HG02973 (cell line): ENCODE measurements around the gene COL24A1.
"Not testable (repeated sequence)": the region's sequence is repeated elsewhere in the genome, so short reads cannot be mapped to it uniquely, and the experiment has no call there.

Experiments used
- ATAC-seq: cut with Tn5 transposase; IDR thresholded peaks from one replicate; pipeline ENCODE4 v1.9.1; 2021; ENCODE audit warnings: moderate library complexity; ENCODE audit not compliant: unreplicated experiment

COL24A1 gene

DNA sequence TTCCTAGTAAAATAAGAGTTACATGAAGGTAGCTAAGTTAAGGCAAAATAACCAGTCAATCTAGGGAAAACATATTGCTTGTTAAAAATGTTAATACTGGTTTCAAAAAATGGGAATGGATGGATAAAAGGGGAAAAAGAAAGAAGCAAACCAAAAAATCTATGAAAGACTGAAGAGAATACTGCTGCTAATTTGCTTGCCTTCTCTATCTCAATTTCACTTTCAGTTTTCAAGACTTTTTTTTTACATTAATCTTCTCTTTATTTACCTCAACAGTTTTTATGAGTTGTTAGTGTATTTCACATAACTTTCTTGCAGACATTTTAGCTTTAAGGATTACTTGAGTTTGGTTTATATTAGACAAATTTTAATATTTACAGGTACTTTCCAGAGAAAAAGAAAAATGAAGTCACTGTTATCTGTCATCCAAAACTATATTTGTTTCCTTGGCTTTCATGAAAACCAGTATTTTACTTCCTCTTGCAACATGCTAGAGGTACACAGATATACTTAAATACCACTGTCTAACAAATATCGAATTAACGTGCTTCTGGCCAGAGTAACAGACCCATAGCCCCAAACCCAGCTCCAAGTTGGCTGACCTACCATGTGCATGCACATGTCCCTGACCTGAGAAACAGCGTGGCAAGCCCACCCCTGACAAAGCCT, 70.7 kb downstream of the COL24A1 start:
- no peak for ATAC-seq

DNA sequence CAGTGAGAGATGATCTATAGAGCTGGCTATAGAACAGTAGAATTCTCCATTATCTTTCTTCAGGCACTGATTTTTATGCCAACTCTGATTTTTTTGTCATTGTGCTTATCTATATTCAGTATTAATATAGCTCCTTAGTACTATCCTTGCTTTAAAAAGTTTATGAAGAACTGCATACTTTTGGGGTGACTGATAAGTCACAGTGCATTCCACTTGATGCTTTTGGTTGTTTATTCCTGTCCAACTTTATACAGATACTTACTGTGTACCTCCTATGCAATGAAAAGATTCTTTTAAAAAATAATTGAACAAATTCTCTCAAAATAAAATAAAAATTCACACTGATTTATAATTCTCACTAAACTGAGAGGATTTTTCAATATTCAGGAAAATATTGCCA, 71.6 kb downstream of the COL24A1 start:
- ATAC-seq, result no peak

GRCh38 chr1:86082183-86082582, 74.4 kb downstream of the COL24A1 start:
- peak; percentile 58 for ATAC-seq

DNA sequence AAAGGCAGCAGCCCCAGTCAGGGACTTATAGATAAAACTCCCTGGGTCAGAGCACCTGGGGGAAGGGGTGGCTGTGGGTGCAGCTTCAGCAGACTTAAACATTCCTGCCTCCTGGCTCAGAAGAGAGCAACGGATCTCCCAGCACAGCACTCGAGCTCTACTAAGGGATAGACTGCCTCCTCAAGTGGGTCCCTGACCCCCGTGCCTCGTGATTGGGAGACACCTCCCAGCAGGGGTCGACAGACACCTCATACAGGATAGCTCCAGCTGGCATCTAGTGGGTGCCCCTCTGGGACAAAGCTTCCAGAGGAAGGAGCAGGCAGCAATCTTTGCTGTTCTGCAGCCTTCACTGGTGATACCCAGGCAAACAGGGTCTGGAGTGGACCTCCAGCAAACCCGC, 84.1 kb downstream of the COL24A1 start:
- ATAC-seq, result not testable (repeated sequence)

- not testable (repeated sequence) for ATAC-seq
These were observed 84.7 kb downstream of the COL24A1 start for GRCh38 chr1:86071870-86072269.

DNA sequence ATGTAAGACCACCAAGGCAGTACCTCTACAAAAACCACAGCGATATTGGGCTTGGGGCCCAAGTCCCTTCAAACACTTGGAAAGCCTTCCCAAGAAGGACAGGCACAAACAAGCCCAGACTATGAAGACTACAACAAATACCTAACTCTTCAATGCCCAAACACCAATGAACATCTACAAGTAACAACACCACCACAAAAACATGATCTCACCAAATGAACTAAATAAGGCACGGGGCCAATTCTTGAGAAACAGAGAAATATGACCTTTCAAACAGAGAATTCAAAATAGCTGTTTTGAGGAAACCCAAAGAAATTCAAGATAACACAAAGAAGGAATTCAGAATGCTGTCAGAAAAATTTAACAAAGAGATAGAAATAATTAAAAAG, 86.8 kb downstream of the COL24A1 start:
- ATAC-seq, result no peak

DNA sequence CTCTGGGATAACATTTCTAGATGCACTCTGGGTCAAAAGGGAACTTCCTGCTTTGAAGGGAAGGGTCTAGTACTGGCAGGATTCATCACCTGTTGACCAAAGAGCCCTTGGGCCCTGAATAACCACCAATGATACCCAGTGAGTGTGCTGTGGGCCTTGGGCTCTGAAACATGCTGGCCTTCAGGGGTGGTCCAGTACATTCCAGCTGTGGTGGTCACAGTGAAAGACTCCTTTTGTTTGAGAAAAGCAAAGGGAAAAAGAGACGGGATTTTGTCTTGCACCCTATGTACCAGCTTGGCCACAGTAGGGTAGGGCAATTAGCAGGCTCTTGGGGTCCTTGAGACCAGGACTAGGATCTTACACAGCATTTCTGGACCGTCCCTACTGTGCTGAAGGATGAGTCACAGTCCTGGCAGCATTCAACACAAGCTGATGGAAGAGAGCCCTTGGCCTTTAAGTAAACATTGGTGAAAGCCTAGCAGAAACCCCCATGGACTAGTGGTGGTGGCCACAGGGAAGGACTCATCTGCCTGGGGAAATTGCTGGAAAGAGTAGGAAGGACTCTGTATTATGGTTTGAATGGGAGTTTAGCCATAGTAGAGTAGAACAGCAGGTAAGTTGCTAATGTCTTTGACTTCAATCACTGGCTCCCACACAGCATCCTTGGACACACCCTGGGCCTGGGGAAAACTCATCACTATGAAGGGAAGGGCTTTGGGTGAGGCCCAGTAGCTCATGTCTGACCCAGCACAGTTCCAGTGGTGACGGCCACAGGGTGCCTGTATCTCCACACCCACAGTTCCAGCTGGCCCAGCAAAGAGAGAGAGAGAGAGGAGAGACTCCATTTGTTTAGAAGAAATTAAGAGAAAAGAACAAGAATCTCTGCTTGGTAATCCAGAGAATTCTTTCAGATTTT, 87.5 kb downstream of the COL24A1 start:
- ATAC-seq, result no peak

DNA sequence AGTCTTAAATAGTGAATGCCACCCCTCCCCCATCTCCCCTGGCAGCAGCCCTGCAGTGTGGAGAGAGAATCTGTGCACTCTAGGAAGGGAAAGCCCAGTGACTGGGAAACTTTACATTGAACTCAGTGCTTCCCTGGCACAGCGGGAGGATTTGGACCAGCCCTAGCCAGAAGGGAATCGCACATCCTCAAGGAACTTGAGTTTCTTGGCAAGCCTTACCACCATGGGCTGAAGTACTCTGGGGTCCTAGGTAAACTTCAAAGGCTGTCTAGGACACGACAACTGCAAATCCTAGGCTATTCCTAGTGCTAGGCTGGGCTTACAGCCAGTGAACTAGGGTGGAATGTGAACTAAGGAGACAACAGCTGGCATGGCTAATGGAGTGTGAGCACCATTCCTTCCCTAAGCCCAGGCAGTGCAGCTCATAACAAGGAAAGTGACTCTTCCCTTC, 88.3 kb downstream of the COL24A1 start:
- no peak for ATAC-seq

GRCh38 chr1:86067626-86068025, 88.9 kb downstream of the COL24A1 start:
- ATAC-seq, result no peak

- no peak for ATAC-seq
These were observed 91.7 kb downstream of the COL24A1 start for GRCh38 chr1:86064899-86065298.

GRCh38 chr1:86063721-86064120, 92.9 kb downstream of the COL24A1 start:
- no peak for ATAC-seq

- ATAC-seq, result no peak
These were observed 94.1 kb downstream of the COL24A1 start for GRCh38 chr1:86062453-86062852.

DNA sequence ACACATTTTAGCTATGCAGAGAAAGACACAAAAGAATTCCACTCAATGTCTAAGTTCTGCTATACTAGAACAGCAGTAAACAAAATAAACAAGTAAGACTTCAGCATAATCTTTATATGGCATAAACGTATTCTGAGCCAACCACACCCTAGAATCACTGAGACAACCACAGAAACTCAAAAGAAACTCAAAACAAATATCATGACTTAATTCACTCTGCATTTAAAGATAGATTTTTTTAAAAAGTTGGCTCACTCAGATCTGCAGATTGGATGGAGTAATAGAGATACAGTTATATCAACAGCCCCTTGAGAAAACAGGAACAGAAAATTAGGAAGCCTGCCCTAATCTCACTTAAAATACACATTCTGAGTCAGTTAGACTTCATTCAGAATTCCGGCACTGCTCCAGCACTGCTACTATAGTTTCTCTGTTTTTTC, 95.0 kb downstream of the COL24A1 start:
- ATAC-seq, result peak; percentile 66

- no peak for ATAC-seq
These were observed 102.2 kb downstream of the COL24A1 start for GRCh38 chr1:86054396-86054795.

DNA sequence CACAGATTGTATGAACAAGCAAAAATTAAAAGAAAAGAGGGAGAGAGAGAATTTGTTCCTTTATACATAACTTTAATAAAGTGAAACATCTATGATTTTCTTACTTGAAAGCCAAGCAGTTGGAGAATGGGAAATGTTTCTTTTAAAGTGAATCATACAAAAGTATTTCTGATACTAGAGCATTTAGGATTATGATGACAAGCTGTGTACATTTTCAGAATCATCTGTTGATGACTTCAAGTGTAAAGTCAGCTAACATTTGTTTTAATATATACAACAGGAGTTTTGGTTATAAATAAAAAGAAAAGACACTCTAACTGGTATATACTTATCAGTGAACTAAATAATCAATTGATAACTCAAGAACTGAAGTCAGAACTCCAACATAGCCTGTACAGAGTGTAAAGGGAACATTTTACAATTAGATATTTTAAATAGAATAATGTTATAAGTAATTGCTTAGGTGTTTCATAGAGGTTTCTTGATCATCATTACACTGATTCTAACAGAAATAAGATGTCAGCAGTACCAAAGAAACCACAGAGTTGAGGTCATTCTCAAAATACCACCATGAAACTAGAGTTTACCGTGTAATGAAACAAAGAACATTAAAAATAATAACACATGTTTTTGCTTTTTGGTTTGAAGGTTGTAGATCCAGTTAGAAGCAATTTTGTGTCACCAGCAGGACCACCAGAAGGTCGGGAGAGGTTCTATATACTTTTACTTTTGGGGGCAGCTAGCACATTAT, 103.4 kb downstream of the COL24A1 start:
- peak; percentile 51 for ATAC-seq

GRCh38 chr1:86035101-86035500, 121.5 kb downstream of the COL24A1 start:
- no peak for ATAC-seq

DNA sequence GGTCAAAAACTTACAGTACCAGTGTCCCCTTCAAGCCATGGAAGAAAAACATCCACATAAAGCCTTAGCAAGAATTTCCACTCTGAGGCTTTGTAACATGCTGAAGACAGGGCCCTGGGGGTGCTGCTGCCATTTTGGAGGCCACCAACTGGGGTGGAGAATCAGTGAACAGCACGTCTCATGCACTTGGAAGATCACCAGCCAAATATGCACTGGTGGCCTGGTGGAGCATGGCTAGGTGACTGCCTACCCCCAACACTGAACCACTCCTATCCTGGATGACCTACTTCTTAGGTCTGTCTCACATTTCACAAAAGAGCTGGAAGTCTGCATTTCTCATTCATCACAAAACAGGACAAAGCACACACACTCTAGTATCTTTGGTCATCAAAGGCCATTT, 126.4 kb downstream of the COL24A1 start:
- ATAC-seq, result no peak

GRCh38 chr1:86018283-86018923, 138.2 kb downstream of the COL24A1 start:
- no peak for ATAC-seq

GRCh38 chr1:86016076-86016759, 140.4 kb downstream of the COL24A1 start:
- ATAC-seq, result peak; percentile 59

DNA sequence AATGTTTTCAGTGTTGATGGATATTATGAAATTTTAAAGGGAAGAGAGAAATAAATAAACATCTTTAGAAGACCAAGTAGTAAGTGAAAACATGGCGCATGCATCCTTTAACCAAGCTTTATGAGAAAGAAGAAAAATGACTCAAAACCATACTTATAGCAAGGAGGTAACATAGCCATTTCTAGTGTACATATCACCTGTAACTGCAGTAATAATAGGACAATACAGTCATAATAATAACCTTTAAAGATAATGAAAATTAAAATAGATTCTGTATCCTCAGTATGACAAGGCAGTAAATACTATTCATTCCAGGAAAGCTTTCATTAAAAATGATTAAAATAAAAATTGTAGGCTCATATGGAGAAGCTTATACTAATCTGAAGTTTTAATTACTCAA, 141.2 kb downstream of the COL24A1 start:
- ATAC-seq, result peak; percentile 41
